H1 (cell line): ENCODE measurements around the gene MYO5B. TPM values are rescaled to one million over a fixed set of nuclear protein-coding genes. Genes with fewer than 3 reads are reported as not detected.

Experiments used
- CTCF ChIA-PET: fragments of 300-600 bp; sonication (Branson Sonifier 250); formaldehyde crosslinking; loops from one replicate; lab custom pipeline; 2021; ENCODE audit not compliant: partially characterized antibody; lab: Charles Lee
- POLR2A ChIA-PET: fragments of 300-600 bp; sonication (Branson Sonifier 250); formaldehyde crosslinking; loops from one replicate; lab custom pipeline; 2021; ENCODE audit warnings: inconsistent platforms; ENCODE audit not compliant: partially characterized antibody; lab: Charles Lee
- DNase-seq, 2 experiments: peaks; one replicate each; pipeline versions ENCODE4 v3.0.0 to v3.0.0-alpha.2; 2010 to 2022; ENCODE audit warnings: low spot score in 2 of 2, low read depth in 1 of 2, mixed read lengths in 1 of 2
- FAIRE-seq: peaks from 2 replicates; lab custom pipeline; 2011; peaks lifted over from hg19 to GRCh38; lab: Jason Lieb, UNC
- H2AFZ ChIP-seq: 2 replicates; pipeline ENCODE4 v1.8.1; 2012; ENCODE audit warnings: low read length, inconsistent platforms
- H2AK5ac ChIP-seq: 2 replicates; pipeline ENCODE4 v1.6.1; 2013; ENCODE audit warnings: low read depth, low read length
- H2BK120ac ChIP-seq: replicated peaks from 2 replicates; pipeline ENCODE3; 2013; ENCODE audit warnings: low read depth, low read length, inconsistent platforms
- H2BK12ac ChIP-seq: 2 replicates; pipeline ENCODE4 v1.6.1; 2013; ENCODE audit warnings: low read depth, low read length
- H2BK15ac ChIP-seq: 2 replicates; pipeline ENCODE4 v1.6.1; 2013; ENCODE audit warnings: low read length
- H2BK20ac ChIP-seq: 2 replicates; pipeline ENCODE4 v1.6.1; 2013; ENCODE audit warnings: low read length
- H2BK5ac ChIP-seq: 2 replicates; pipeline ENCODE4 v1.6.1; 2013; ENCODE audit warnings: low read depth, low read length
- H3K14ac ChIP-seq: 2 replicates; pipeline ENCODE4 v1.6.1; 2013; ENCODE audit warnings: inconsistent platforms; ENCODE audit not compliant: insufficient read length
- H3K18ac ChIP-seq: 2 replicates; pipeline ENCODE4 v1.6.1; 2013; ENCODE audit warnings: low read length; ENCODE audit errors: extremely low read depth
- H3K23ac ChIP-seq: 2 replicates; pipeline ENCODE4 v1.6.1; 2013; ENCODE audit warnings: inconsistent platforms; ENCODE audit not compliant: insufficient read length
- H3K23me2 ChIP-seq: 2 replicates; pipeline ENCODE4 v1.6.1; 2013; ENCODE audit warnings: low read depth, low read length
- H3K27ac ChIP-seq: 2 replicates; pipeline ENCODE4 v1.6.1; 2011; ENCODE audit warnings: low read depth, low read length, inconsistent platforms
- H3K27me3 ChIP-seq, 4 experiments: replicated peaks in 1 of 4; 1 replicate in 1 of 4; 2 replicates in 3 of 4; pipeline versions ENCODE4 v1.6.1 to v1.8.1; 2011 to 2013; ENCODE audit warnings: low read length in 3 of 4, mild to moderate bottlenecking in 3 of 4, inconsistent platforms in 2 of 4, mixed read lengths in 2 of 4, moderate library complexity in 1 of 4; ENCODE audit not compliant: control insufficient read depth in 3 of 4, insufficient read depth in 3 of 4; ENCODE audit errors: extremely low read depth in 1 of 4
- H3K36me3 ChIP-seq, 4 experiments: 2 replicates each; pipeline versions ENCODE4 v1.6.1 to v1.8.1; 2011 to 2013; ENCODE audit warnings: mild to moderate bottlenecking in 4 of 4, low read length in 3 of 4, moderate library complexity in 2 of 4, control low read depth in 1 of 4, inconsistent platforms in 1 of 4; ENCODE audit not compliant: insufficient read depth in 4 of 4, control insufficient read depth in 2 of 4
- H3K4ac ChIP-seq: replicated peaks from 2 replicates; pipeline ENCODE3; 2013; ENCODE audit warnings: low read length, low read depth, mixed read lengths, inconsistent platforms; ENCODE audit not compliant: insufficient read length
- H3K4me1 ChIP-seq, 4 experiments: replicated peaks in 1 of 4; 1 replicate in 1 of 4; 2 replicates in 3 of 4; pipeline versions ENCODE4 v1.6.1 to v1.8.1; 2011 to 2013; ENCODE audit warnings: low read length in 3 of 4, inconsistent platforms in 2 of 4, mixed read lengths in 1 of 4; ENCODE audit not compliant: insufficient read depth in 4 of 4, control insufficient read depth in 3 of 4
- H3K4me2 ChIP-seq, 2 experiments: 2 replicates each; pipeline versions ENCODE4 v1.6.1 to v1.8.1; 2011 to 2013; ENCODE audit warnings: low read depth in 2 of 2, low read length in 2 of 2, control low read depth in 1 of 2, inconsistent platforms in 1 of 2, mild to moderate bottlenecking in 1 of 2; ENCODE audit not compliant: insufficient read depth in 1 of 2
- H3K4me3 ChIP-seq, 4 experiments: fragments of 200-600, 300-600 bp in 1 of 4; sonication (generic), shearing (Covaris generic), sonication (Bioruptor Twin) in 1 of 4; 2 replicates each; pipeline versions ENCODE4 v1.5.1 to v1.8.1; 2011 to 2016; ENCODE audit warnings: low read length in 4 of 4, low read depth in 3 of 4, control low read depth in 2 of 4, inconsistent platforms in 2 of 4, mild to moderate bottlenecking in 2 of 4, mixed read lengths in 1 of 4, moderate library complexity in 1 of 4; ENCODE audit not compliant: insufficient read depth in 2 of 4; ENCODE audit errors: extremely low read depth in 1 of 4
- H3K56ac ChIP-seq: replicated peaks from 2 replicates; pipeline ENCODE3; 2013; ENCODE audit warnings: low read depth, mild to moderate bottlenecking, mixed read lengths, low read length, inconsistent platforms; ENCODE audit not compliant: insufficient read length
- H3K79me1 ChIP-seq: 2 replicates; pipeline ENCODE4 v1.6.1; 2013; ENCODE audit warnings: low read depth, low read length, control low read depth
- H3K79me2 ChIP-seq, 2 experiments: 2 replicates each; pipeline versions ENCODE4 v1.6.1 to v1.8.1; 2012 to 2013; ENCODE audit warnings: low read length in 2 of 2, mild to moderate bottlenecking in 2 of 2, inconsistent platforms in 1 of 2; ENCODE audit not compliant: insufficient read depth in 2 of 2, control insufficient read depth in 1 of 2
- H3K9ac ChIP-seq, 4 experiments: replicated peaks in 1 of 4; 1 replicate in 1 of 4; 2 replicates in 3 of 4; pipeline versions ENCODE4 v1.6.1 to v1.8.1; 2011 to 2013; ENCODE audit warnings: low read depth in 3 of 4, low read length in 3 of 4, control low read depth in 2 of 4, mild to moderate bottlenecking in 2 of 4, moderate library complexity in 2 of 4, inconsistent platforms in 1 of 4; ENCODE audit errors: extremely low read depth in 1 of 4
- H3K9me3 ChIP-seq, 2 experiments: 2 replicates each; pipeline versions ENCODE4 v1.6.1 to v1.8.1; 2012 to 2013; ENCODE audit warnings: mild to moderate bottlenecking in 2 of 2, moderate library complexity in 2 of 2, control low read depth in 1 of 2, inconsistent platforms in 1 of 2, low read depth in 1 of 2, low read length in 1 of 2, mixed read lengths in 1 of 2; ENCODE audit not compliant: insufficient read depth in 2 of 2
- H4K20me1 ChIP-seq, 2 experiments: replicated peaks in 1 of 2; 2 replicates each; pipeline versions ENCODE3 to v1.8.1; 2011 to 2013; ENCODE audit warnings: inconsistent platforms in 2 of 2, low read length in 2 of 2, mild to moderate bottlenecking in 1 of 2; ENCODE audit not compliant: insufficient read depth in 2 of 2, control insufficient read depth in 1 of 2
- H4K5ac ChIP-seq: 2 replicates; pipeline ENCODE4 v1.6.1; 2013; ENCODE audit warnings: low read length, low read depth, mixed read lengths, inconsistent platforms; ENCODE audit not compliant: insufficient read length
- H4K8ac ChIP-seq: 2 replicates; pipeline ENCODE4 v1.8.0; 2013; ENCODE audit warnings: mild to moderate bottlenecking, moderate library complexity, low read length, inconsistent platforms; ENCODE audit not compliant: insufficient read depth; ENCODE audit errors: extremely low read depth
- H4K91ac ChIP-seq: replicated peaks from 2 replicates; pipeline ENCODE3; 2013; ENCODE audit warnings: low read length, mixed read lengths, inconsistent platforms; ENCODE audit not compliant: insufficient read length
- SUZ12 ChIP-seq: fragments of 200-600 bp; sonication (generic); IDR thresholded peaks from 2 replicates; pipeline ENCODE4 v1.6.1; 2012; ENCODE audit warnings: mild to moderate bottlenecking, inconsistent platforms, low read length, moderate library complexity, mixed read lengths
- WGBS, 2 experiments: shearing (Covaris generic) in 1 of 2; methylation state at CpG; one replicate each; pipeline versions ENCODE4 v1.1.6 to v1.1.7; 2013 to 2015; ENCODE audit warnings: low lambda C conversion rate in 2 of 2, mixed read lengths in 2 of 2, inconsistent platforms in 1 of 2, low coverage in 1 of 2, missing lambda C conversion rate in 1 of 2; ENCODE audit not compliant: insufficient replicate concordance in 2 of 2, insufficient coverage in 1 of 2, insufficient read length in 1 of 2; ENCODE audit errors: extremely low coverage in 1 of 2, missing lambda C conversion rate in 1 of 2; 5-methylcytosine and 5-hydroxymethylcytosine counted together
- polyA plus RNA-seq, 7 experiments: library from polyadenylated mRNA; depleted of rRNA in 3 of 7; stranded (reverse) in 5 of 7; unstranded in 2 of 7; fragments of >200 nt in 5 of 7; fragments of 200-250 nt in 2 of 7; gene quantifications; 1 replicate in 5 of 7; 2 replicates in 1 of 7; 4 replicates in 1 of 7; pipeline versions ENCODE4 v1.2.1 to v1.2.3, GENCODE V29; 2011 to 2013; ENCODE audit warnings: missing spikeins in 2 of 7, mixed read lengths in 2 of 7
- total RNA-seq: library from RNA; stranded (reverse); fragmentation: NEBNext Ultra II Directional; extraction: Animal tissue kit (Norgen Biotek cat#: 25700); gene quantifications from 2 replicates; pipeline ENCODE4 v1.2.1, GENCODE V29; 2021

MYO5B gene
- total and polyA plus RNA-seq, 2 of the 8 experiments (the other 6 are each of a cell fraction or from before 2014, with no cell fraction given): 6.4 to 7.7 TPM

DNA sequence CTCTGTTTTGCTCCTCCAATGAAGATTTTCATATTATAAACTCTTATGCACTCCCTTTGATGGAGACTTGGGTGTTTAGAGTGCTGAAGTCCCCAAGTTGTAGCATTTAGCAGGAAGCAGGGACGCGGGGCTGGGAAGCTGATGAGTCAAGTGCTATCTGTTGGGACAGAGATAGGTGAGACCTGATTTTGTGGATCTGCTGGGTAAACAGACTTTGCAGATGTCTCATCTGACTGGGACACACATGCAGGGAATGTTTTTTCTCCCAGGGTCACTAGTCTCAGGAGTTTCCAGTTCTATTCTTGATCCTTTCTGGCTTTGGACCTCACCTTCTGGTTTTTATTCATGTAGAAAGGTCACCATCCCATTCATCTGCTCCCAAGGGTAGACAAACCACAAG lies 301.9 kb downstream of the MYO5B start:
- Histone ChIP-seq H3K4me2 (no peak overlapping the region), H3K36me3 (no peaks in the 10 kb centered on the region), H3K4me3 (no peak overlapping the region), H3K27me3 (no peaks in the 10 kb centered on the region), H3K4ac (no peak overlapping the region), H3K9me3 (no peaks in the 10 kb centered on the region), H4K8ac (no peak overlapping the region), H3K18ac (no peak overlapping the region), H3K23ac (no peak overlapping the region), H2BK5ac (no peak overlapping the region), H3K4me1 (peaks cover 0 to 5% (median 2%) of the 10 kb centered on the region in 4 experiments; a peak in 3 of 7 replicates), H2AFZ (no peak overlapping the region), H3K9ac (no peak overlapping the region), H3K56ac (no peak overlapping the region), H2AK5ac (no peak overlapping the region), H3K27ac (no peak overlapping the region), H3K79me1 (no peaks in the 10 kb centered on the region), H4K91ac (no peak overlapping the region), H2BK20ac (no peak overlapping the region), H4K5ac (no peak overlapping the region), H3K79me2 (no peaks in the 10 kb centered on the region), H3K23me2 (no peaks in the 10 kb centered on the region), H4K20me1 (no peaks in the 10 kb centered on the region)
- DNase-seq: no peak
- WGBS, 2 experiments: 95% methylated on average over 2 of the region's 2 CpGs; no CpG with 5 or more reads in 1 of the 2 experiments
- POLR2A ChIA-PET: no interaction called here
- no peak for FAIRE-seq
- CTCF ChIA-PET: no interaction called here
- no peak for TF ChIP-seq SUZ12
- TF ChIP-seq, all 59 proteins: peak for 0
- no peak overlapping the region for H2BK12ac ChIP-seq
- no peak overlapping the region for H2BK15ac ChIP-seq
- H2BK120ac ChIP-seq: no peak overlapping the region
- no peak overlapping the region for H3K14ac ChIP-seq
